Esophagus squamous epithelium (tissue), 4 donors: ENCODE measurements around the gene RETREG1.

ENCODE experiments used
- POLR2A ChIP-seq, 4 donors: fragments of 450-650 bp; IDR thresholded peaks; one replicate each; pipeline ENCODE4 v1.6.1; 2017; ENCODE audit warnings: antibody characterized with exemption in 4 of 4, mild to moderate bottlenecking in 4 of 4, moderate library complexity in 3 of 4
- TF ChIP-seq, protein P1 (sequence below), 6 experiments: fragments of 450-650 bp in 4 of 6; fragments of 200-600 bp in 2 of 6; sonication (generic) in 2 of 6; IDR thresholded peaks; one replicate each; pipeline ENCODE4 v1.5.1; 2016 to 2019; ENCODE audit warnings: antibody characterized with exemption in 6 of 6, mild to moderate bottlenecking in 4 of 6, moderate library complexity in 4 of 6

DNA sequence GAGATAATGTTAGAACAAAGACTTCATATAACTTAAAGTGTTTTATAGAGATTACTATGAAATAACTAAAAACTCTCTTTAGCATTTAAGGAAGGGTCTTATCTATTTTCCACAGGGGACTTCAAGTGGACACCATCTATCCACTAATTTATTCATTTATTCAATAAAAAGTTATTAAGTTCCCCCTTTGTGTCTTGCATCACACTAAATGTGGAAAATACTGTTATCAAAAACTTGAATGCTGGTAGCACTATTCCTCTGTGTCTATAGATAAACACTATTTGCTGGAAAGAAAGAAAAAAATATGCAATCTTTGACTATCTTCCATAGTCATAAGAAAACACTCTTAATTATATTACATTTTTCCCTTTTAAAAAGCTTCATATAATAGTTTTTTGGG, 131.1 kb downstream of the RETREG1 start:
- TF ChIP-seq, protein P1, sequence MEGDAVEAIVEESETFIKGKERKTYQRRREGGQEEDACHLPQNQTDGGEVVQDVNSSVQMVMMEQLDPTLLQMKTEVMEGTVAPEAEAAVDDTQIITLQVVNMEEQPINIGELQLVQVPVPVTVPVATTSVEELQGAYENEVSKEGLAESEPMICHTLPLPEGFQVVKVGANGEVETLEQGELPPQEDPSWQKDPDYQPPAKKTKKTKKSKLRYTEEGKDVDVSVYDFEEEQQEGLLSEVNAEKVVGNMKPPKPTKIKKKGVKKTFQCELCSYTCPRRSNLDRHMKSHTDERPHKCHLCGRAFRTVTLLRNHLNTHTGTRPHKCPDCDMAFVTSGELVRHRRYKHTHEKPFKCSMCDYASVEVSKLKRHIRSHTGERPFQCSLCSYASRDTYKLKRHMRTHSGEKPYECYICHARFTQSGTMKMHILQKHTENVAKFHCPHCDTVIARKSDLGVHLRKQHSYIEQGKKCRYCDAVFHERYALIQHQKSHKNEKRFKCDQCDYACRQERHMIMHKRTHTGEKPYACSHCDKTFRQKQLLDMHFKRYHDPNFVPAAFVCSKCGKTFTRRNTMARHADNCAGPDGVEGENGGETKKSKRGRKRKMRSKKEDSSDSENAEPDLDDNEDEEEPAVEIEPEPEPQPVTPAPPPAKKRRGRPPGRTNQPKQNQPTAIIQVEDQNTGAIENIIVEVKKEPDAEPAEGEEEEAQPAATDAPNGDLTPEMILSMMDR (IDR thresholded peaks at IDR 0.05) = no peak
- TF ChIP-seq POLR2A (IDR thresholded peaks at IDR 0.05) = no peak
